NT2/D1 (cell line): ENCODE results near the gene MYO7B.

ENCODE experiments used
- DNase-seq: peaks from one replicate; pipeline ENCODE4 v3.0.0-alpha.2; 2011; ENCODE audit warnings: low read depth, low spot score
- H3K27me3 ChIP-seq: 2 replicates; pipeline ENCODE4 v1.6.0; 2011; ENCODE audit warnings: mild to moderate bottlenecking; ENCODE audit not compliant: insufficient read length, insufficient read depth
- H3K36me3 ChIP-seq: 2 replicates; pipeline ENCODE4 v1.6.1; 2011; ENCODE audit warnings: mild to moderate bottlenecking, low read length, mixed read lengths; ENCODE audit not compliant: insufficient read depth, insufficient read length
- H3K4me1 ChIP-seq: 2 replicates; pipeline ENCODE4 v1.5.1; 2011; ENCODE audit not compliant: insufficient read depth, insufficient read length
- H3K4me3 ChIP-seq: 2 replicates; pipeline ENCODE4 v1.5.1; 2011; ENCODE audit warnings: low read depth; ENCODE audit not compliant: insufficient read length
- H3K9ac ChIP-seq: 2 replicates; pipeline ENCODE4 v1.6.0; 2011; ENCODE audit warnings: low read depth; ENCODE audit not compliant: insufficient read length
- H3K9me3 ChIP-seq: 2 replicates; pipeline ENCODE4 v1.5.1; 2011; ENCODE audit warnings: mild to moderate bottlenecking, low read length; ENCODE audit not compliant: insufficient read depth
- SUZ12 ChIP-seq: IDR thresholded peaks from 2 replicates; pipeline ENCODE4 v1.6.1; 2011; ENCODE audit not compliant: insufficient read length, insufficient read depth; ENCODE audit errors: extremely low read depth
- YY1 ChIP-seq: IDR thresholded peaks from 2 replicates; pipeline ENCODE4 v1.6.1; 2011; ENCODE audit not compliant: insufficient read length, insufficient read depth
- ZNF274 ChIP-seq: IDR thresholded peaks from 2 replicates; pipeline ENCODE4 v1.6.1; 2011; ENCODE audit warnings: mild to moderate bottlenecking, low read depth, low read length

Gene MYO7B

GRCh38 chr2:127545189-127545588 is 9.7 kb downstream of the MYO7B start:
- Histone ChIP-seq H3K4me3 (no peak overlapping the region), H3K36me3 (no peaks in the 10 kb centered on the region), H3K27me3 (no peaks in the 10 kb centered on the region), H3K9ac (no peak overlapping the region), H3K9me3 (no peaks in the 10 kb centered on the region), H3K4me1 (no peaks in the 10 kb centered on the region)
- TF ChIP-seq ZNF274 (no peak), SUZ12 (no peak), YY1 (no peak)
- no peak for DNase-seq

- no peak for DNase-seq
- no peaks in the 10 kb centered on the region for H3K27me3 ChIP-seq
- H3K36me3 ChIP-seq, result no peaks in the 10 kb centered on the region
- H3K9ac ChIP-seq, result no peak overlapping the region
- H3K4me3 ChIP-seq, result no peak overlapping the region
- no peak for TF ChIP-seq YY1
- TF ChIP-seq ZNF274, result no peak
- TF ChIP-seq SUZ12, result no peak
- no peaks in the 10 kb centered on the region for H3K4me1 ChIP-seq
- no peaks in the 10 kb centered on the region for H3K9me3 ChIP-seq
Measured at GRCh38 chr2:127545796-127546195, 10.3 kb downstream of the MYO7B start.

- H3K27me3 ChIP-seq, result no peaks in the 10 kb centered on the region
- TF ChIP-seq YY1 (no peak), SUZ12 (no peak), ZNF274 (no peak)
- no peak for DNase-seq
- H3K36me3 ChIP-seq, result no peaks in the 10 kb centered on the region
- H3K9ac ChIP-seq, result no peak overlapping the region
- no peaks in the 10 kb centered on the region for H3K4me1 ChIP-seq
- H3K4me3 ChIP-seq, result no peak overlapping the region
- H3K9me3 ChIP-seq, result no peaks in the 10 kb centered on the region
Measured at GRCh38 chr2:127546797-127547196, 11.3 kb downstream of the MYO7B start.

- DNase-seq, result no peak
- TF ChIP-seq SUZ12 (no peak), YY1 (no peak), ZNF274 (no peak)
Measured at GRCh38 chr2:127551221-127551930, 15.9 kb downstream of the MYO7B start.

GRCh38 chr2:127552336-127552735 is 16.9 kb downstream of the MYO7B start:
- no peak for DNase-seq
- Histone ChIP-seq H3K27me3 (no peaks in the 10 kb centered on the region), H3K4me1 (no peaks in the 10 kb centered on the region), H3K36me3 (no peaks in the 10 kb centered on the region), H3K4me3 (no peak overlapping the region), H3K9ac (no peak overlapping the region), H3K9me3 (peaks cover 7% of the 10 kb centered on the region; the same call in 1 of the 2 replicates)
- TF ChIP-seq YY1 (no peak), SUZ12 (no peak), ZNF274 (no peak)

More at GRCh38 chr2:127551221-127551930, 15.9 kb downstream of the MYO7B start:
- no peaks in the 10 kb centered on the region for H3K36me3 ChIP-seq
- no peaks in the 10 kb centered on the region for H3K4me1 ChIP-seq
- H3K9me3 ChIP-seq, result no peaks in the 10 kb centered on the region
- H3K9ac ChIP-seq, result no peak overlapping the region
- H3K4me3 ChIP-seq, result no peak overlapping the region
- no peaks in the 10 kb centered on the region for H3K27me3 ChIP-seq

GRCh38 chr2:127552846-127553245 is 17.4 kb downstream of the MYO7B start:
- H3K36me3 ChIP-seq, result no peaks in the 10 kb centered on the region
- no peaks in the 10 kb centered on the region for H3K4me1 ChIP-seq
- peaks cover 8% of the 10 kb centered on the region; the same call in 1 of the 2 replicates for H3K9me3 ChIP-seq
- no peaks in the 10 kb centered on the region for H3K27me3 ChIP-seq
- H3K9ac ChIP-seq, result no peak overlapping the region
- no peak overlapping the region for H3K4me3 ChIP-seq
- DNase-seq, result no peak
- TF ChIP-seq SUZ12 (no peak), YY1 (no peak), ZNF274 (no peak)

GRCh38 chr2:127558911-127559310 is 23.4 kb downstream of the MYO7B start:
- Histone ChIP-seq H3K9ac (no peak overlapping the region), H3K4me3 (no peak overlapping the region), H3K27me3 (no peaks in the 10 kb centered on the region), H3K4me1 (peaks cover 6% of the 10 kb centered on the region), H3K36me3 (no peaks in the 10 kb centered on the region), H3K9me3 (peaks cover 8% of the 10 kb centered on the region; the same call in 1 of the 2 replicates)
- TF ChIP-seq SUZ12, result no peak
- no peak for DNase-seq

- Histone ChIP-seq H3K4me1 (peaks cover 6% of the 10 kb centered on the region), H3K27me3 (no peaks in the 10 kb centered on the region), H3K36me3 (no peaks in the 10 kb centered on the region), H3K4me3 (no peak overlapping the region), H3K9me3 (peaks cover 8% of the 10 kb centered on the region; the same call in 1 of the 2 replicates), H3K9ac (no peak overlapping the region)
- TF ChIP-seq YY1 (no peak), ZNF274 (no peak), SUZ12 (no peak)
- DNase-seq, result no peak
Measured at GRCh38 chr2:127559454-127559853, 24.0 kb downstream of the MYO7B start.
